SU-DHL-6 (cell line): ENCODE measurements around the gene B4GALT3.
A peak's percentile ranks its signal among the peaks of the same experiment; 100 is the strongest.

Experiments used
- H2AFZ ChIP-seq: fragments of 200-600 bp; sonication (generic); 2 replicates; pipeline ENCODE4 v1.6.1; 2014; ENCODE audit warnings: low read depth, mild to moderate bottlenecking, moderate library complexity, mixed read lengths, antibody characterized with exemption, low read length; ENCODE audit not compliant: severe bottlenecking
- H3F3A ChIP-seq: fragments of 200-600 bp; shearing (Covaris generic); 2 replicates; pipeline ENCODE4 v1.6.0; 2016; ENCODE audit warnings: antibody characterized with exemption, mild to moderate bottlenecking; ENCODE audit not compliant: insufficient read depth
- H3K27ac ChIP-seq: fragments of 200-600 bp; sonication (generic); 2 replicates; pipeline ENCODE4 v1.5.1; 2016; ENCODE audit warnings: low read depth, mild to moderate bottlenecking, low read length, moderate library complexity, mixed read lengths
- H3K27me3 ChIP-seq: fragments of 200-600 bp; sonication (generic), shearing (Covaris generic); 2 replicates; pipeline ENCODE4 v1.6.0; 2014; ENCODE audit warnings: mild to moderate bottlenecking, low read length
- H3K36me3 ChIP-seq: fragments of 200-600 bp; sonication (generic); 2 replicates; pipeline ENCODE4 v1.6.1; 2014; ENCODE audit warnings: mild to moderate bottlenecking, low read length, mixed read lengths
- H3K4me2 ChIP-seq: fragments of 300-600, 200-600 bp; shearing (Covaris generic), sonication (generic); 2 replicates; pipeline ENCODE4 v1.6.0; 2014; ENCODE audit warnings: low read length, low read depth, mild to moderate bottlenecking; ENCODE audit not compliant: poor library complexity, severe bottlenecking
- H3K4me3 ChIP-seq: fragments of 200-600 bp; sonication (generic); 2 replicates; pipeline ENCODE4 v1.5.1; 2014; ENCODE audit warnings: antibody characterized with exemption, low read length, mild to moderate bottlenecking, mixed read lengths; ENCODE audit not compliant: insufficient read depth, poor library complexity, severe bottlenecking
- H3K79me2 ChIP-seq: fragments of 200-600 bp; sonication (generic); 2 replicates; pipeline ENCODE4 v1.6.1; 2014; ENCODE audit warnings: mild to moderate bottlenecking, low read length, moderate library complexity; ENCODE audit not compliant: insufficient read depth
- H3K9ac ChIP-seq: fragments of 200-600 bp; sonication (generic); 2 replicates; pipeline ENCODE4 v1.7.0; 2014; ENCODE audit warnings: mild to moderate bottlenecking, low read length
- H3K9me2 ChIP-seq: fragments of 200-600 bp; sonication (generic); replicated peaks from 2 replicates; pipeline ENCODE4 v1.6.1; 2014; ENCODE audit warnings: low read length; ENCODE audit not compliant: insufficient read depth
- H3K9me3 ChIP-seq: fragments of 200-600 bp; sonication (generic); 2 replicates; pipeline ENCODE4 v1.6.1; 2014; ENCODE audit warnings: low read length, mixed read lengths; ENCODE audit not compliant: insufficient read depth
- H4K20me1 ChIP-seq: fragments of 200-600 bp; sonication (generic); 2 replicates; pipeline ENCODE4 v1.6.1; 2014; ENCODE audit warnings: low read depth, mild to moderate bottlenecking, antibody characterized with exemption, low read length, moderate library complexity, mixed read lengths
- EZH2phosphoT487 ChIP-seq: fragments of 200-600 bp; sonication (generic), shearing (Covaris generic); conservative IDR thresholded peaks from 2 replicates; pipeline ENCODE4 v1.6.1; 2018; ENCODE audit warnings: mild to moderate bottlenecking, antibody characterized with exemption, low read length, moderate library complexity, mixed read lengths
- TF ChIP-seq, protein P1 (sequence below): fragments of 200-600 bp; sonication (generic); IDR thresholded peaks from one replicate; pipeline ENCODE4 v1.5.1; 2017; ENCODE audit warnings: antibody characterized with exemption, mild to moderate bottlenecking, low read length, moderate library complexity; ENCODE audit not compliant: insufficient read depth, poor library complexity, severe bottlenecking

B4GALT3 gene

DNA sequence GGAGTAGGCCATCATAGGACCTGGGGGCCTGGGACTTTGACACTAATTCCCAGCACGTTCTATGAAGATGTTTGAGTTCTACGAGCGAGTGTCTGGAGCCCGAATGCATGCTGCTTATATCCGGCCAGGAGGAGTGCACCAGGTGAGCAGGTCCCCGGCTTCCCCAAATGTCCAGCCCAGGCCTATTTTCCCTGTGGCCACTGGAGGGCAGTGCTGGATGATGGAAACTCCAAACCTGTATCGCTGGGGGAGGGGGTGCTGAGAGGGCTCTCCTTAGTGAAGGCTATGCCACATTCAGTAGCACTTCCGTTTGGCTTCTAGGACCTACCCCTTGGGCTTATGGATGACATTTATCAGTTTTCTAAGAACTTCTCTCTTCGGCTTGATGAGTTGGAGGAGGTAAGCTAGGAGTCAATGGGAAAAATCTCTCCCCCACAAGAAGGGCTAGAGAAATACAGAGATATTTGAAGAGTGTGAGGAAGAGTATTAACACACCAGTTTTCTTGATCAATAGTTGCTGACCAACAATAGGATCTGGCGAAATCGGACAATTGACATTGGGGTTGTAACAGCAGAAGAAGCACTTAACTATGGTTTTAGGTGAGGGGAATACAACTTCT is 32.6 kb upstream of the B4GALT3 start:
- H3K9me3 ChIP-seq = no peaks in the 10 kb centered on the region
- H2AFZ ChIP-seq = no peak overlapping the region
- peaks cover 14% of the 10 kb centered on the region for H3K36me3 ChIP-seq
- no peaks in the 10 kb centered on the region for H3K27me3 ChIP-seq
- H3K9me2 ChIP-seq = no peaks in the 10 kb centered on the region
- no peak overlapping the region for H3K4me3 ChIP-seq
- no peak overlapping the region for H3K4me2 ChIP-seq
- H3K9ac ChIP-seq = no peak overlapping the region
- no peak overlapping the region for H3K27ac ChIP-seq
- no peaks in the 10 kb centered on the region for H3F3A ChIP-seq
- no peaks in the 10 kb centered on the region for H3K79me2 ChIP-seq
- TF ChIP-seq, protein P1, sequence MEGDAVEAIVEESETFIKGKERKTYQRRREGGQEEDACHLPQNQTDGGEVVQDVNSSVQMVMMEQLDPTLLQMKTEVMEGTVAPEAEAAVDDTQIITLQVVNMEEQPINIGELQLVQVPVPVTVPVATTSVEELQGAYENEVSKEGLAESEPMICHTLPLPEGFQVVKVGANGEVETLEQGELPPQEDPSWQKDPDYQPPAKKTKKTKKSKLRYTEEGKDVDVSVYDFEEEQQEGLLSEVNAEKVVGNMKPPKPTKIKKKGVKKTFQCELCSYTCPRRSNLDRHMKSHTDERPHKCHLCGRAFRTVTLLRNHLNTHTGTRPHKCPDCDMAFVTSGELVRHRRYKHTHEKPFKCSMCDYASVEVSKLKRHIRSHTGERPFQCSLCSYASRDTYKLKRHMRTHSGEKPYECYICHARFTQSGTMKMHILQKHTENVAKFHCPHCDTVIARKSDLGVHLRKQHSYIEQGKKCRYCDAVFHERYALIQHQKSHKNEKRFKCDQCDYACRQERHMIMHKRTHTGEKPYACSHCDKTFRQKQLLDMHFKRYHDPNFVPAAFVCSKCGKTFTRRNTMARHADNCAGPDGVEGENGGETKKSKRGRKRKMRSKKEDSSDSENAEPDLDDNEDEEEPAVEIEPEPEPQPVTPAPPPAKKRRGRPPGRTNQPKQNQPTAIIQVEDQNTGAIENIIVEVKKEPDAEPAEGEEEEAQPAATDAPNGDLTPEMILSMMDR = peak; percentile 59
- TF ChIP-seq EZH2phosphoT487 = no peak
- no peaks in the 10 kb centered on the region for H4K20me1 ChIP-seq

DNA sequence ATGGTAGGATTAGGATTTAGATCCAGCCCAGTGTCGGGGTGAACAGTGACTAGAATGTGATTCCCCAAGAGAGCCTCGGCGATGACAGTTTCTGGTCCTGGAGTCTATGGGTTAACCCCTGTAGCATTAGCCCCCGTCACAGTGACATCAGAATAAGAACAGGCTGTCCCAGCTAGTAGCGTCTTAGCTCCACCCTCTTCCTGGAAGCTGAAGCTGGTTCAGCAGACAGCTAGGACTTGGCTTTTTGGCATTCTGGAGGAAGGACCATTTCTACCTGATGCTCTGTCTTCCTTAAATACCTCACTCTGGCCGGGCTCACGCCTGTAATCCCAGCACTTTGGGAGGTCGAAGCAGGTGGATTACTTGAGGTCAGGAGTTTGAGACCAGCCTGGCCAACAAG is 29.9 kb upstream of the B4GALT3 start:
- no peak overlapping the region for H2AFZ ChIP-seq
- H3K4me2 ChIP-seq = no peak overlapping the region
- H3K27ac ChIP-seq = no peak overlapping the region
- no peaks in the 10 kb centered on the region for H3K9me3 ChIP-seq
- no peak overlapping the region for H3K4me3 ChIP-seq
- no peak overlapping the region for H3K9ac ChIP-seq
- H3K9me2 ChIP-seq = no peaks in the 10 kb centered on the region
- no peaks in the 10 kb centered on the region for H3K27me3 ChIP-seq
- no peaks in the 10 kb centered on the region for H3F3A ChIP-seq
- no peaks in the 10 kb centered on the region for H4K20me1 ChIP-seq
- peaks cover 10% of the 10 kb centered on the region for H3K79me2 ChIP-seq
- peaks cover 7% of the 10 kb centered on the region; the same call in 1 of the 2 replicates for H3K36me3 ChIP-seq
- no peak for TF ChIP-seq EZH2phosphoT487
- TF ChIP-seq, protein P1 = no peak

DNA sequence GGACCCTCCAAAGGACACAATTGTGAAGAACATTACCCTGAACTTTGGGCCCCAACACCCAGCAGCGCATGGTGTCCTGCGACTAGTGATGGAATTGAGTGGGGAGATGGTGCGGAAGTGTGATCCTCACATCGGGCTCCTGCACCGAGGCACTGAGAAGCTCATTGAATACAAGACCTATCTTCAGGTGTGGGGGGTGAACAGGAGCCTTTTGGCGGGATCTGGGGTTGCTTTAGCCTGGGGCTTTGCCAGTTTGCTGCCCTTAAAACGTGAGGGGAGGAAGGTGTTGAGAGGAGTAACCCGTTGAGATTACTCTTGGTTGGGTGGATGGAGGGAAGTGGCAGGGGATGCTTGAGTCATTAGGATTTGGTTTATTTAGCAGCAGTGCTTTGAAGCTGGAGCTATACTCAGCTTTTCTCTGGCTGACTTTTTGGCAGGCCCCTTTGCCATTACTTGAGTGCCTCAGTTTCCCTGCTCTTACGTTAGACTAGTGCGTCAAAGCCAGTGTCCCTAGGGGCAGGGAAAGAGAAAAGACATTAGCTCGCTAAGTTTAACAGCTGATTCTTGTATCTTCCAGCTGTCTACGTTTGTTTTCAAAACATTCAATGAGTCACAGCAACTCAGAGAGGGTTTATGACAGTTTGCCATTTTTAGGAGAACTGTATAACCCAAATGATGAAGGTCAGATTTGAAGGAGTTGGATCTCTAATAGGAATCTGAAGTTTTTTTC is 29.3 kb upstream of the B4GALT3 start:
- H3F3A ChIP-seq = no peaks in the 10 kb centered on the region
- H3K4me3 ChIP-seq = no peak overlapping the region
- H3K27me3 ChIP-seq = no peaks in the 10 kb centered on the region
- no peak overlapping the region for H3K27ac ChIP-seq
- peaks cover 10% of the 10 kb centered on the region for H3K79me2 ChIP-seq
- H3K9me3 ChIP-seq = no peaks in the 10 kb centered on the region
- no peak for TF ChIP-seq EZH2phosphoT487
- TF ChIP-seq, protein P1 = no peak
- H4K20me1 ChIP-seq = no peaks in the 10 kb centered on the region
- no peak overlapping the region for H2AFZ ChIP-seq
- H3K9me2 ChIP-seq = no peaks in the 10 kb centered on the region
- H3K9ac ChIP-seq = no peak overlapping the region
- H3K36me3 ChIP-seq = peaks cover 4% of the 10 kb centered on the region; the same call in 1 of the 2 replicates
- H3K4me2 ChIP-seq = no peak overlapping the region
